Activated CD8-positive, alpha-beta T cell treated with anti-CD3 and anti-CD28 coated beads for 36 hours (primary cell): ENCODE results near the gene PMF1. TPM values are rescaled to one million over a fixed set of nuclear protein-coding genes. Genes with fewer than 3 reads are reported as not detected.

Experiments used
- ATAC-seq: fragments of 200-7000 bp; cut with Tn5 transposase; one replicate; pipeline ENCODE4 v1.10.0; 2021; ENCODE audit warnings: mild to moderate bottlenecking, moderate library complexity
- CTCF ChIA-PET: fragments of 350-600 bp; sonication (Branson Sonifier 250); formaldehyde crosslinking; loops from one replicate; lab custom pipeline; 2021; ENCODE audit warnings: antibody characterized with exemption; lab: Charles Lee
- POLR2A ChIA-PET: fragments of 350-600 bp; sonication (Branson Sonifier 250); formaldehyde crosslinking; loops from one replicate; lab custom pipeline; 2021; ENCODE audit warnings: antibody characterized with exemption; lab: Charles Lee
- DNase-seq: peaks from one replicate; pipeline ENCODE4 v3.0.0-alpha.2; 2020
- H3K27ac Mint-ChIP-seq: one replicate; pipeline ENCODE4 v1.8.0; 2021; ENCODE audit warnings: mild to moderate bottlenecking, mixed read lengths
- H3K27me3 Mint-ChIP-seq: one replicate; pipeline ENCODE4 v1.8.0; 2021; ENCODE audit warnings: mixed read lengths
- H3K36me3 Mint-ChIP-seq: one replicate; pipeline ENCODE4 v1.8.0; 2021; ENCODE audit warnings: low read depth, mixed read lengths
- H3K4me1 Mint-ChIP-seq: one replicate; pipeline ENCODE4 v1.8.0; 2021; ENCODE audit warnings: low read depth, mixed read lengths
- H3K4me3 Mint-ChIP-seq: one replicate; pipeline ENCODE4 v1.8.0; 2021; ENCODE audit warnings: mild to moderate bottlenecking, moderate library complexity, mixed read lengths
- H3K9me3 Mint-ChIP-seq: one replicate; pipeline ENCODE4 v1.8.0; 2021; ENCODE audit warnings: mixed read lengths
- intact Hi-C: fragments of 100-400 bp; cut with micrococcal nuclease; formaldehyde crosslinking; loops from one replicate; pipeline ENCODE4 v1.10.0; 2022
- total RNA-seq, 2 experiments: library from RNA; stranded (reverse); gene quantifications; one replicate each; pipeline ENCODE4 v1.2.3, GENCODE V29; 2021
- TF ChIP-seq, protein P1 (sequence below): fragments of 200-600 bp; IDR thresholded peaks from one replicate; pipeline ENCODE4 v1.8.0; 2022; ENCODE audit warnings: antibody characterized with exemption, mild to moderate bottlenecking

The PMF1 gene
- total RNA-seq, 2 experiments from 2014 or later, result 89.4 to 93.7 TPM

DNA sequence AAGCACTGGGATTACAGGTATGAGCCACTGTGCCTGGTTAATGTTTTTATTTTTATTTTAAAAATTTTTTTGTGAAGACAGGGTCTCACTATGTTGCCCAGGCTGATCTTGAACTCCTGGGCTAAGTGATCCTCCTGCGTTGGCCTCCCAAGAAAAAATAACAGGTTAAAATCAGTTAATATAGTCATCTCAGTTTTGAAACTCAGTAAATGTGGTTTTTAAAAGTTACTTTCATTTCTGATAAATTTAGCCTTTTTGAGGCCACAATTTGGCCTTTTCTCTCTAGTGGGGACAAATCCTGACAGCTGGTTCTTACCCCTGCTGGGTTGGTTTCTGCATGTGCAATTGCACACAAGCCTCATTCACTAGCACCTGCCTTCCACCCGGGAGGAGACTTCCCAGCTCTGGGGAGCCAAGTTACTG, 13.3 kb downstream of the PMF1 start:
- peaks cover 52% of the 10 kb centered on the region for H3K36me3 Mint-ChIP-seq
- peaks cover 55% of the 10 kb centered on the region for H3K4me1 Mint-ChIP-seq
- peak overlapping the region; percentile 92 for H3K27ac Mint-ChIP-seq
- intact Hi-C loops, result loop anchor here (10.0 kb wide), 1 partner anchor 131 kb away; no protein-coding TSS in a partner anchor
- POLR2A ChIA-PET, result interaction anchor here (0.8 to 7.1 kb wide), 13 partner anchors 8 to 129 kb away, joined by 3 to 88 read pairs (median 6); partner anchors contain the start of genes BGLAP, PMF1, SEMA4A and SMG5
- ATAC-seq (peak; percentile 3), DNase-seq (peak; percentile 51)
- H3K27me3 Mint-ChIP-seq, result no peaks in the 10 kb centered on the region
- no peaks in the 10 kb centered on the region for H3K9me3 Mint-ChIP-seq
- CTCF ChIA-PET, result interaction anchor here (1.0 to 7.2 kb wide), 19 partner anchors 8 to 135 kb away, joined by 3 to 269 read pairs (median 7); partner anchors contain the start of genes PMF1, SEMA4A and SMG5
- no peak overlapping the region for H3K4me3 Mint-ChIP-seq
- TF ChIP-seq, protein P1, sequence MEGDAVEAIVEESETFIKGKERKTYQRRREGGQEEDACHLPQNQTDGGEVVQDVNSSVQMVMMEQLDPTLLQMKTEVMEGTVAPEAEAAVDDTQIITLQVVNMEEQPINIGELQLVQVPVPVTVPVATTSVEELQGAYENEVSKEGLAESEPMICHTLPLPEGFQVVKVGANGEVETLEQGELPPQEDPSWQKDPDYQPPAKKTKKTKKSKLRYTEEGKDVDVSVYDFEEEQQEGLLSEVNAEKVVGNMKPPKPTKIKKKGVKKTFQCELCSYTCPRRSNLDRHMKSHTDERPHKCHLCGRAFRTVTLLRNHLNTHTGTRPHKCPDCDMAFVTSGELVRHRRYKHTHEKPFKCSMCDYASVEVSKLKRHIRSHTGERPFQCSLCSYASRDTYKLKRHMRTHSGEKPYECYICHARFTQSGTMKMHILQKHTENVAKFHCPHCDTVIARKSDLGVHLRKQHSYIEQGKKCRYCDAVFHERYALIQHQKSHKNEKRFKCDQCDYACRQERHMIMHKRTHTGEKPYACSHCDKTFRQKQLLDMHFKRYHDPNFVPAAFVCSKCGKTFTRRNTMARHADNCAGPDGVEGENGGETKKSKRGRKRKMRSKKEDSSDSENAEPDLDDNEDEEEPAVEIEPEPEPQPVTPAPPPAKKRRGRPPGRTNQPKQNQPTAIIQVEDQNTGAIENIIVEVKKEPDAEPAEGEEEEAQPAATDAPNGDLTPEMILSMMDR, result no peak

DNA sequence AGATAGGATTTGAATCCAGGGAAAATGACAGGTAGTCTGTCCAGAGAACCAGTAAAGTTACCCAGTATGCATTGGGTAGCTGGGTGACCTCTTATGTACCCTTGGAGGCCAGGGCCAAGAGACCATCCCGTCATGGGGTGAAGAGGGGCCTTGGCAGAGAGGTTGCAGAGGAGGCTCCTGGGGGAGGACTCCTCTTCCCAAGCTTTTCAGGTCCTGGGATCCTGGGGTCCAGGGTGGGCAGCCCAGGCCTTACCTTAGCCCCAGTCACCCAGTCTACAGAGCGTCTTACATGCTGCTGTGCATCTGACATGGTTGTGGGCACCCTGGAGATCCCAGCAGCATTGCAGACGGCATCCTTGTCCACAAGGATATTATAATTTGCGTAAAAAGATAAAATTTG, 14.0 kb downstream of the PMF1 start:
- ChIA-PET CTCF (interaction anchor here (0.7 to 7.2 kb wide), 14 partner anchors 9 to 136 kb away, joined by 3 to 269 read pairs (median 15); partner anchors contain the start of genes PMF1, SEMA4A and SMG5), POLR2A (interaction anchor here (0.8 to 7.1 kb wide), 11 partner anchors 8 to 130 kb away, joined by 3 to 88 read pairs (median 15); partner anchors contain the start of genes BGLAP, PMF1, SEMA4A and SMG5)
- Mint-ChIP-seq H3K36me3 (peaks cover 46% of the 10 kb centered on the region), H3K27ac (peak overlapping the region; percentile 92), H3K4me1 (peaks cover 48% of the 10 kb centered on the region), H3K27me3 (no peaks in the 10 kb centered on the region), H3K4me3 (no peak overlapping the region), H3K9me3 (no peaks in the 10 kb centered on the region)
- TF ChIP-seq, protein P1, result no peak
- DNase-seq (no peak), ATAC-seq (no peak)
- intact Hi-C loops, result loop anchor here (10.0 kb wide), 1 partner anchor 132 kb away; no protein-coding TSS in a partner anchor

DNA sequence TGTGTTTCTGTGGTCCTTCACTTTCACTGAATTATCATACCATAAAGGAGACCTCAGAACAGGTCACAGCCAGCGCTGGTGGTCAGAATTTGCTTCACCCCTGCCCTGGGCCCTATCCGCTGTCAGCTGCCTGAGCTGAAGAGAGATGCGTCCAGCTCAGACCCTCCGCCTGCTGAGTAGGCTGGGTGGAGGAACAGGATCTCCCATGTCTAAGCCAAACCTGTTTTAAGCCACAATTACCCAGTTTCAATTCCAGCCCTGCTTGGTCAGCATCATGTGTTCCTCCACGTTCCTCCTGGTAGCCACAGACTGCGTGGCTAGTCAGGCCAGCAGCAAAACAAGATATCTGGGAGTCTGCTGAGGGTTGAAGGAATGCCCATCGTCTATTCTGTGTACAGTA, 15.7 kb downstream of the PMF1 start:
- peak overlapping the region; percentile 75 for H3K27ac Mint-ChIP-seq
- peaks cover 33% of the 10 kb centered on the region for H3K4me1 Mint-ChIP-seq
- H3K27me3 Mint-ChIP-seq, result no peaks in the 10 kb centered on the region
- H3K4me3 Mint-ChIP-seq, result no peak overlapping the region
- TF ChIP-seq, protein P1, result no peak
- no peak for ATAC-seq
- CTCF ChIA-PET, result interaction anchor here (0.9 to 7.0 kb wide), 3 partner anchors 34 to 101 kb away, joined by 3 to 50 read pairs (median 4); partner anchors contain the start of gene SLC25A44
- H3K36me3 Mint-ChIP-seq, result peaks cover 34% of the 10 kb centered on the region
- intact Hi-C loops, result loop anchor here (10.0 kb wide), 1 partner anchor 134 kb away; no protein-coding TSS in a partner anchor
- H3K9me3 Mint-ChIP-seq, result no peaks in the 10 kb centered on the region
- POLR2A ChIA-PET, result interaction anchor here (0.9 to 1.2 kb wide), 4 partner anchors 15 to 81 kb away, joined by 3 to 6 read pairs (median 4); partner anchors contain the start of gene PMF1
- DNase-seq, result no peak

DNA sequence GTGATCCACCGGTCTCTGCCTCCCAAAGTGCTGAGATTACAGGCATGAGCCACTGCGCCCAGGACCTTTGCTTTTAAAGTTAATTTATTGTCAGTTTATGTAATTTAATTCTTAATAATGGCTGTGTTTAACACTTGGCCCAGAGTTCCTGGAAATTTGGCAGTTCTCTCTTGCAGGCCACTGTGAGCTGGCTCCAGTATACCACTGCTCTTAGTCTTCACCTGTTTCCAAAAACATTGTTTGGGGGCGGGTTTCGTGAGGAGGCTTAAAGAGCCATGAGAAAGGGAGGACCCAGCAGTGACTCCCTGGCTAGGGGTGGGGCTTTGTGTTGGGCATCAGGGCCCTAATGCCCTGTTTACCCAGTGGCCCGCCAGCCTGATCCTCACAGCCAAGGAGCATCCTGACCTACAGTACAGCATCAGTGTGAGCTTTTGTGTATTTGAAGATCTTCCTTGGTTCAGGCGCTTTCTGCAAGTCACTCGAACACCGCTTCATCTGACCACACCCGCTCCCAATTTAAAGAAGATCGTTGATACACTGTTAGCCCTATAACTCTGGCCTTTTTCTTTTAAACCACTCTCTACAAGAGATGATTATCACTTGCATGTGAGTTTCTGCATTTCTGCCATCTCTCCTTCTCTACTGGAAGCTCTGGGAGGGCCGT, 17.1 kb downstream of the PMF1 start:
- H3K4me1 Mint-ChIP-seq, result peaks cover 24% of the 10 kb centered on the region
- no peak for DNase-seq
- no peak for ATAC-seq
- peaks cover 39% of the 10 kb centered on the region for H3K36me3 Mint-ChIP-seq
- TF ChIP-seq, protein P1, result no peak
- H3K27me3 Mint-ChIP-seq, result no peaks in the 10 kb centered on the region
- H3K9me3 Mint-ChIP-seq, result no peaks in the 10 kb centered on the region
- CTCF ChIA-PET, result interaction anchor here (0.9 to 7.0 kb wide), 7 partner anchors 12 to 102 kb away, joined by 3 to 50 read pairs (median 3); partner anchors contain the start of genes BGLAP and SLC25A44
- H3K27ac Mint-ChIP-seq, result no peak overlapping the region
- intact Hi-C loops, result loop anchor here (10.0 kb wide), 1 partner anchor 135 kb away; no protein-coding TSS in a partner anchor
- H3K4me3 Mint-ChIP-seq, result no peak overlapping the region
- POLR2A ChIA-PET, result interaction anchor here (0.8 to 1.7 kb wide), 6 partner anchors 9 to 82 kb away, joined by 3 to 6 read pairs (median 4); partner anchors contain the start of gene PMF1
